Activated T-cell treated with anti-CD3 and anti-CD28 coated beads, Interleukin-2, amount 50 U/mL, for 48 hours (primary cell): Measurements from ENCODE around the gene CSF2RB.
"Not testable (repeated sequence)": the region's sequence is repeated elsewhere in the genome, so short reads cannot be mapped to it uniquely, and the experiment has no call there.

ENCODE experiments used
- DNase-seq, 2 experiments: peaks; one replicate each; pipeline ENCODE4 v3.0.0-alpha.2; 2020

CSF2RB gene

DNA sequence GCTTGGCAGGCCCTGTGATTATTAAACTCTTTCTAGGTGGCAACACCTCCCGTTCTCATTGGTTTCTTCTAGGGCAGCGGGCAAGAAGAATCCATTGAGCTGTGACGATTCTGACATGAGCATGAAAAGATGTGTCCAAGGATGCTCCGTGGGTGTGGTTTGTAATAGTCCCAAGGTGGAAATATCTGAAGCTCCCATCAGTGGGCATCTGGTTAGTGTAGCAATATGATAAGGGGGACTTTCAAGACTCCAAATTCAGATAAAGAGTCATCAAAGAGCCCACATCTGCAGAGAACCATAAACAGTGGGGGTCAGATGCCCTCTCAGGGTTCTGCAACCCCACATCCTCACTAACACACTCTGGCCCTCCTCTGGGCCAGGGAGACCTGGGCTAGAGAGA lies 63.2 kb downstream of the CSF2RB start:
- no peak for DNase-seq

DNA sequence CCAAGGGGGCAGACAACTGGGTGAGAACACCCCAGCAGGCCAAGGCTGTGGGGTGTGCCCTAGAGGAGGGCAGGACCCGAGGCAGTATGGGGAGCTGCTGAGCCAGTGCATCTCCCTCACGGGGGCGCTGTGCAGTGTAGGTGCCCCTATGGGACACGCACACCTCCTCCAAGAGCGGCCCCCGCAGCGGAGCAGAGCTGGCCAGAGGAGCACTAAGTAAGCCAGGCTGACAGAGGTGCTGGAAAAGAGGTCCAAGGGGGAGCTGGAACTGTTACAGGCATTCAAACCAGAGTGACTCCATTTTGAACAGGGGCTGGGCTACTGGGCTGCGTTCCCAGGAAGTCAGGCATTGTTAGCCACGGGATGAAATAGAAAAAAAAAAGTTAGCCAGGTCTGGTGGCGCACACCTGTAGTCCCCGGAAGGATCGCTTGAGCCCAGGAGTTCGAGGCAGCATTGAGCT lies 64.0 kb downstream of the CSF2RB start:
- DNase-seq, result peak; percentile 86 to 87

DNA sequence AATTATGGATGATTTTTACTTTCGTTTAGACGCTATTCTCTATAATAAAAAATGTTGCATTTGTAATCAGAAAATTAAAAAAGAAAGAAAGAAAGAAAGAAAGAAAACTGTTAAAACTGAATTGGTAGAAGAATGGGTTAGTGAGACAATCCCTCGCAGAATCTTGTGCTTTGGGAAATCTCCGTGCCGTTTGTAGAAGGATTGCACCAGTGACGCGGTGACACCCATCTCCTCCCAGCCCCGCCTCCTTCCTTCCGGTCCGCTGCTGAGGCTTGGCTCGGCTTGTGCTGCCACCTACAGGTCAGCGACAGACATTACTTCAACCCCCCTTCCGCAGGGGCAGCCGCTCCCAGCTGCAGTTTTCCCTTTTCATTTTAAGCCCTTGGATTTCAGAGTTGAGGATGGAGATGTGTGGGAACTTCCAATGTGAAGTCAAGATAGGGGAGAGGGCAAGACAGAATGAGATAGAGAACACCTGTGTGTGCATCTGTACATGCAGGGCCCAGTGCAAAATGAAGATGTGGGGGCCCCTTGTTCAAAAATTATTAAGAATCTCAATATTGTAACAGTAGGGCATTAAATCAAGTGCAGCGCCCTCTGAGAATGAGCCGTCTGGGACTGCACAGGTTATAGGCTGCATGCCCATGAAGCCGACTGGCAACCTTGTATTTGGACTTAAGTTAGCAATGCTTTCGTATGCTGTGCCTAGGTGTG lies 64.7 kb downstream of the CSF2RB start:
- DNase-seq, result peak; percentile 92 to 94

DNA sequence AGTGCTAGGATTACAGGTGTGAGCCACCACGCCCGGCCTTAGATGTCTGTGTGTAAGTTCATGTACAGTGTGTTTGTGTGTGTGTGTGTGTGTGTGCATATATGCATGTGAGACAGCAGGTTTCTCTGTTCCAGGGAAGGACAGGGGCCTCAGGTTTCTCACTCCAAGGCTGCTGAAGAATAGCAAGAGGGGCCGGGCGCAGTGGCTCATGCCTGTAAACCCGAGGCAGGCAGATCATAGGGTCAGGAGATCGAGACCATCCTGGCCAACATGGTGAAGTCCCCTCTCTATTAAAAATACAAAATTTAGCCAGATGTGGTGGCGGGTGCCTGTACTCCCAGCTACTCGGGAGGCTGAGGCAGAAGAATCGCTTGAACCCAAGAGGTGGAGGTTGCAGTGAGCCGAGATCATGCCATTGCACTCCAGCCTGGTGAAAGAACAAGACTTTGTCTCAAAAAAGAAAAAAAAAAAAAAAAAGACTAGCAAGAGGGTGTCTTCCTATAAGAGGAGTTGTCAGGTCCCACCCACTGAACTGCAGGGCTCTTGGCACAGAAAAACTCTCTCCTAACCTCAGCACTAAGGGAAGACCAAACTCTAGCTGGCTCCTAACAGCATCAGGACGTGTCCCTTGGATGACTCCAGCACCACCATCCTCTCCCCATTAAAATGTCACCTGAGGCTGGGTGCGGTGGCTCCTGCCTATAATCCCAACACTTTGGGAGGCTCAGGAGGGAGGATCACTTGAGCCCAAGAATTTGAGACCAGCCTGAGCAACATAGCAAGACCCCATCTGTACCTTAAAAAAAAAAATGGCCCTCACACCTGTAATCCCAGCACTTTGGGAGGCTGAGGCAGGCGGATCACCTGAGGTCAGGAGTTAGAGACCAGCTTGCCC lies 65.8 kb downstream of the CSF2RB start:
- DNase-seq, result no peak

DNA sequence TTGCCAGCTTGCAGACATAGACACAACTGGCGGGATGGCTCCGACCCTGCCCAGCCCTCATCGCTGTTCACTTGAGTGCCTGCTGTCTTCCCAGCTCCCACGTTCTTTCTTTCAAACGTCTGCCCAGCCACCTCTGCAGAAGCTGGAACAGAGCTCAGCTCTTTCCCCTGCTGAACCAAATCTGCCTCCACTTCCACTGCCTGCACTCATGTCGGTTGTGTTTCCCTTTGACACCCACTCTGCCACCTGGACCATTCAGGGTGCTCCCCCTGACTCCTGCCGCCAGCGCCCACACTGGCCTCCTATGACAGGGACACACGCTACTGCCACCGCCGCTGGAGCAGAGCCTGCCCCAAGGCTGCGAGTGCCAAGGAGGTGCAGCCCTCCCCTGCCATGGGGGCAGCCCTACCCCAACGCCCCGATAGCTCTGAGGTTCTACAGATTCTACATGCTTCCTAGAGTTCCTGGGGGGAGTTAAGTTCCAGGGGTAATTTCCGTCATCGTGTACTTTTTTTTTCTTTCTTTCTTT lies 67.9 kb downstream of the CSF2RB start:
- no peak for DNase-seq

DNA sequence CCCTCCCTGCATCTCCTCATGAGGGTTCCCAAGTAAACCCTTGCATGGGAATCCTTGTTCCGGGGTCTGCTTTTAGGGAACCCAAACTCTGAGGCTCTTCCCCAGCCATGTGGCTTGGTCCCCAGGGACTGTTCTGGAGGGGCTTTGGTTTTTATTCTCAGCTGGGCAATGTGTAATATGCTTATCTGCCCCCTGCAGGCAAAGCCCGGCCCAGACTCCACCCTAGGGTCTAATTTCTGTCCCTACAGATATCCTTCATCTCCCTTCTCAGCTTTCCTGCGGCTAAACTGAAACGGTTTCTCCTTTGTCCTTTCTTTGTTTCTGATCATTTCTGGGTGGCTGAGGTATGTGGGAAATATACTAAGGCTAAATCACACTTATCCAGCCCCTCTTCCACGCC lies 68.7 kb downstream of the CSF2RB start:
- DNase-seq, result no peak

DNA sequence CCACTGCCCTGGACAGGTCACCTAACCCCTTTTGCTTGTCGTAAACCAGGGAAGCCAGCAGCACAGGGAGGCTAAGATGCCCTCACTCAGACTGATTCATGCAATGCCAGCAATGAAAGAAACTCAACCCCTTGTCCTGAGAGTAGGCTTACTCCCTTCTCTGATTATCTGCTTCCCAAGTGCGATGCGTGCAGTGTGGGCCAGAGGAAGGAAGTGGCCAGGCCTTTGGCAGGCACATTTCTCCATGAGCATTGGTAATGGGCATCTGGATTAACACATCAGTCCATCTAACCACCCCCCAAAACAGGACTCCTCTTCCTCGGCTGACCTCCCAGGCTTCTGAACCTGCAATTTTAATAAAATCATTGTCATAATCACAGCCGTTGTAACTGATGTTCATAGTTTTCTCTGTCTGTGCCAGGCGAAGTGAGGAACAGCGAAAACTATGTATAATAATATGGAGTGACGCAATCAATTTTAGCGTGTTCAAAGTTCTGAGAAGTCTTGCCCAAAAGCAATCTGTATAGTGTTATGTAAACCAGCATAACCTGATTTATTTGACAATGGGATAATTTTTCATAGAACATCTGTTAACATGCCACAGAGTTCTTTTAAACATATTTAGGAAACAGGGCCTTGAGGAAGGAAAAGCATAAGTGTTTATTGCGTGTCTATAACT lies 71.9 kb downstream of the CSF2RB start:
- no peak for DNase-seq

DNA sequence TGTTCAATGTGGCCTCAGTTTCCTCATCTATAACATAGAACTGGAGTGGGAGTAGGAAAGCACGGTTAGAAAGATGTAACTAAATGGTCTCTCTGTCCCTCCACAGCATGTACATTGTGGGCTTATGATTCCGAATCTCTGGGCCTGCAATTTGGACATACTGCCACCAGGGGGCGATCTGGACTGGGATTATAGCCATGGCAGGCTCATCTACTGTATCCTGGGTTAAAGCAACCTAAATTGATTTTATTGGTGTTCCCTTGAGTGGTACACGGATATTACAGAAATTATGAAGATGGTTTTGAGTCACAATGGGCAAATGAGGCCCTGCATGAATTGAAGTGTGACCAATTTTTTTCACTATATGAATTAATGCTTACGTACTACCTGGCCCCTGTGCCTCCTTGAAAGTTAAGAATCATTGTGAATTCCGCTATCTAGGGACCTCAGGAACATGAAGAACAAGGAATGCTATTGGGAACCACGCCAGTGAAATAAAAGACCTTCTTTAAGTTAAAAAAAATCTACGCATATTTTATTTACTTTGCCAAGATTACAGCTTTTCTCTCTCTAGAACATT lies 72.9 kb downstream of the CSF2RB start:
- DNase-seq, result peak; percentile 83

DNA sequence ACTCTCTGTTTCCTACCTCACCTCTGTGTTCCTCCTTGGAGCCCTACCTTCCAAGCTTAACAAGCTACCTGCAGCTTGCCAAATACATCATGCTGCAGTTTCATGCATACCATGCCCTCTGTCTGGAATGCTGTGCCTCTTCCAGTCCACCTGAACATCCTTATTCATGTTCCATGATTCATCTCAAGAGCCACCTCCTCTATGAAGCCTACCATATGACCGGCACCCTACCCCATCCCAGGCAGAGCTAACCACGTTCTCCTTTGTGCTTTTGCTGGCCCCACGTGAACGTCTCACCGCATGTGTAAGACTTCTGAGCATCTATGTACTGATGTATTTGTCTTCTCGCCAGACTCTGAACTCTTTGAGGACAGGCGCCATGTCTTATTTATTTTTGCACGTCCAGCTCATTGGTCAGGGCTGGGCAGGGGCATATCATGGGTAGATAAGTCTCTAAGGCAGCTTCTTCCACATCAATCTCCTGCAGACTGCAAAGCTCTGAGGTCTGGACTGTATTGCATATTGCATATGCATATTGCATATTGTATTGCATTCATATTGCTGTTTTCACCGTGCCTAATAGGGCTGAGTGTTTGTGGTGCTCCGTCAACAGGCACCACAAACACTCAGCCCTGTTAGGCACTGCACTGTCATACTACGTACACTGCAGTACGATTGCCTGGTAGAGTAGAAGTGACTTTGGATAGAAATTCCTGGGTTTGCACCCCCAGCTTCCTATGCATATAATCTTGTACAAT lies 74.8 kb downstream of the CSF2RB start:
- no peak for DNase-seq

DNA sequence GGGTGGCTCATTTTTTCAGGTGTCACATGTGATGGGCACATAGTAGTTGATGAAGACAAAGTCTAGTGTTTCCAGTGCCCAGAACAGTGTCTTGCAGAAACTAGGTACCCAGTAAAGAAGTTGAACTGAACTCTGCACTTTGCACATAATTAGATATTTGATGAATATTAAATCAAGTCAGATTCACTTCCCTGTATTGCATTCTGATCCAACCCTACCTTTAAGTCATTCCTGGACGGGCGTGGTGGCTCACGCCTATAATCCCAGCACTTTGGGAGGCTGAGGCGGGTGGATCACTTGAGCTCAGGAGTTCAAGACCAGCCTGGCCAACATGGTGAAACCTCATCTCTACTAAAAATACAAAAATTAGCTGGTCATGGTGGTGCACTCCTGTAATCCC lies 75.6 kb downstream of the CSF2RB start:
- not testable (repeated sequence) for DNase-seq
